ENCODE results near the gene CTSC. TPM values are rescaled to one million over a fixed set of nuclear protein-coding genes. Genes with fewer than 3 reads are reported as not detected.

Gene CTSC
- total and polyA plus RNA-seq, 2 experiments from 2014 or later = 46.0 to 47.6 TPM

- Histone ChIP-seq H3K4me2 (ENCODE audit: unreplicated experiment) (no peak overlapping the region), H3K9me3 (ENCODE audit: low read depth) (no peaks in the 10 kb centered on the region), H3K27me3 (replicated peaks; ENCODE audit: insufficient read depth) (no peaks in the 10 kb centered on the region), H3K36me3 (ENCODE audit: low read depth) (no peaks in the 10 kb centered on the region), H3K9me2 (ENCODE audit: insufficient read depth) (no peaks in the 10 kb centered on the region), H3K27ac (no peak overlapping the region), H4K20me1 (ENCODE audit: insufficient read depth) (no peaks in the 10 kb centered on the region), H2AFZ (no peak overlapping the region), H3K79me2 (ENCODE audit: insufficient read depth) (no peaks in the 10 kb centered on the region), H3K4me3 (no peak overlapping the region), H3K9ac (no peak overlapping the region), H3F3A (ENCODE audit: insufficient read depth) (0 out of 2 replicates have a peak, but pooled peaks cover 5% of the 10 kb centered on the region), H3K4me1 (ENCODE audit: insufficient read depth) (peaks cover 7% of the 10 kb centered on the region)
- DNase-seq = no peak
- TF ChIP-seq EZH2phosphoT487 (IDR thresholded peaks at IDR 0.05; ENCODE audit: insufficient read depth, low read depth) = no peak
- TF ChIP-seq EZH2 (IDR thresholded peaks at IDR 0.05; ENCODE audit: insufficient read depth, poor library complexity, severe bottlenecking) = no peak
- in situ Hi-C loops (cut with MboI) = no loop called here
- WGBS, 2 experiments (ENCODE audit: low coverage in 1 of 2, low lambda C conversion rate in 2 of 2, missing lambda C conversion rate in 2 of 2) = 97 to 100% methylated on average over 1 of the region's 1 CpG
These were observed 25.5 kb upstream of the CTSC start for GRCh38 chr11:88363004-88363403.

GRCh38 chr11:88360141-88360540, 22.6 kb upstream of the CTSC start:
- H3K27ac ChIP-seq = no peak overlapping the region
- no peak for DNase-seq
- TF ChIP-seq EZH2 (IDR thresholded peaks at IDR 0.05; ENCODE audit: insufficient read depth, poor library complexity, severe bottlenecking) = no peak
- no peak for TF ChIP-seq EZH2phosphoT487 (IDR thresholded peaks at IDR 0.05; ENCODE audit: insufficient read depth, low read depth)
- no peaks in the 10 kb centered on the region for H3K9me2 ChIP-seq (ENCODE audit: insufficient read depth)
- peaks cover 14% of the 10 kb centered on the region for H3K4me1 ChIP-seq (ENCODE audit: insufficient read depth)
- no peaks in the 10 kb centered on the region for H3K36me3 ChIP-seq (ENCODE audit: low read depth)
- no peak overlapping the region for H3K4me3 ChIP-seq
- in situ Hi-C loops (cut with MboI) = no loop called here
- H3K9me3 ChIP-seq (ENCODE audit: low read depth) = no peaks in the 10 kb centered on the region
- H2AFZ ChIP-seq = no peak overlapping the region
- WGBS, 2 experiments (ENCODE audit: low coverage in 1 of 2, low lambda C conversion rate in 2 of 2, missing lambda C conversion rate in 2 of 2) = 90 to 96% methylated on average over 1 of the region's 1 CpG
- 0 out of 2 replicates have a peak, but pooled peaks cover 11% of the 10 kb centered on the region for H3F3A ChIP-seq (ENCODE audit: insufficient read depth)
- no peaks in the 10 kb centered on the region for H3K79me2 ChIP-seq (ENCODE audit: insufficient read depth)
- H3K4me2 ChIP-seq (ENCODE audit: unreplicated experiment) = no peak overlapping the region
- no peak overlapping the region for H3K9ac ChIP-seq
- no peaks in the 10 kb centered on the region for H3K27me3 ChIP-seq (replicated peaks; ENCODE audit: insufficient read depth)
- no peaks in the 10 kb centered on the region for H4K20me1 ChIP-seq (ENCODE audit: insufficient read depth)

- Histone ChIP-seq H3K4me2 (ENCODE audit: unreplicated experiment) (no peak overlapping the region), H3F3A (ENCODE audit: insufficient read depth) (0 out of 2 replicates have a peak, but pooled peaks cover 11% of the 10 kb centered on the region)
- in situ Hi-C loops (cut with MboI) = no loop called here
These were observed 22.0 kb upstream of the CTSC start for GRCh38 chr11:88359541-88359940.

GRCh38 chr11:88359114-88359513, 21.6 kb upstream of the CTSC start:
- H3K4me3 ChIP-seq = no peak overlapping the region

More at GRCh38 chr11:88359541-88359940, 22.0 kb upstream of the CTSC start:
- Histone ChIP-seq H3K27me3 (replicated peaks; ENCODE audit: insufficient read depth) (no peaks in the 10 kb centered on the region), H3K79me2 (ENCODE audit: insufficient read depth) (no peaks in the 10 kb centered on the region), H2AFZ (no peak overlapping the region), H3K4me1 (ENCODE audit: insufficient read depth) (peaks cover 14% of the 10 kb centered on the region), H3K4me3 (no peak overlapping the region), H3K36me3 (ENCODE audit: low read depth) (no peaks in the 10 kb centered on the region), H3K9me3 (ENCODE audit: low read depth) (no peaks in the 10 kb centered on the region), H3K27ac (no peak overlapping the region), H4K20me1 (ENCODE audit: insufficient read depth) (no peaks in the 10 kb centered on the region), H3K9me2 (ENCODE audit: insufficient read depth) (no peaks in the 10 kb centered on the region), H3K9ac (no peak overlapping the region)
- no peak for TF ChIP-seq EZH2phosphoT487 (IDR thresholded peaks at IDR 0.05; ENCODE audit: insufficient read depth, low read depth)
- TF ChIP-seq EZH2 (IDR thresholded peaks at IDR 0.05; ENCODE audit: insufficient read depth, poor library complexity, severe bottlenecking) = no peak
- no peak for DNase-seq
- 93 to 96% methylated on average over 1 of the region's 1 CpG for WGBS, 2 experiments (ENCODE audit: low coverage in 1 of 2, low lambda C conversion rate in 2 of 2, missing lambda C conversion rate in 2 of 2)

More at GRCh38 chr11:88359114-88359513, 21.6 kb upstream of the CTSC start:
- Histone ChIP-seq H3K4me1 (ENCODE audit: insufficient read depth) (peaks cover 14% of the 10 kb centered on the region), H3K27ac (no peak overlapping the region), H3K79me2 (ENCODE audit: insufficient read depth) (no peaks in the 10 kb centered on the region), H3K9me3 (ENCODE audit: low read depth) (no peaks in the 10 kb centered on the region), H3K9ac (no peak overlapping the region), H3K36me3 (ENCODE audit: low read depth) (no peaks in the 10 kb centered on the region), H4K20me1 (ENCODE audit: insufficient read depth) (no peaks in the 10 kb centered on the region), H3K9me2 (ENCODE audit: insufficient read depth) (no peaks in the 10 kb centered on the region), H2AFZ (no peak overlapping the region), H3F3A (ENCODE audit: insufficient read depth) (0 out of 2 replicates have a peak, but pooled peaks cover 11% of the 10 kb centered on the region), H3K27me3 (replicated peaks; ENCODE audit: insufficient read depth) (no peaks in the 10 kb centered on the region), H3K4me2 (ENCODE audit: unreplicated experiment) (no peak overlapping the region)
- no peak for TF ChIP-seq EZH2 (IDR thresholded peaks at IDR 0.05; ENCODE audit: insufficient read depth, poor library complexity, severe bottlenecking)
- TF ChIP-seq EZH2phosphoT487 (IDR thresholded peaks at IDR 0.05; ENCODE audit: insufficient read depth, low read depth) = no peak
- DNase-seq = no peak
- in situ Hi-C loops (cut with MboI) = no loop called here
- 69 to 74% methylated on average over 1 of the region's 1 CpG for WGBS, 2 experiments (ENCODE audit: low coverage in 1 of 2, low lambda C conversion rate in 2 of 2, missing lambda C conversion rate in 2 of 2)
